Measurements from ENCODE around the gene SUN5.

The SUN5 gene

GRCh38 chr20:33024609-33025317 is 20.5 kb upstream of the SUN5 start:
- no peak for TF ChIP-seq RAD21 (IDR thresholded peaks at IDR 0.05; ENCODE audit: low read depth)
- no peak for TF ChIP-seq REST (IDR thresholded peaks at IDR 0.05; ENCODE audit: low read depth)
- TF ChIP-seq ZBTB7A (IDR thresholded peaks at IDR 0.05; ENCODE audit: low read depth): no peak
- TF ChIP-seq YY1 (IDR thresholded peaks at IDR 0.05; ENCODE audit: low read depth): no peak
- no peak for TF ChIP-seq USF1 (IDR thresholded peaks at IDR 0.05)
- no peak for TF ChIP-seq FOXM1 (IDR thresholded peaks at IDR 0.05; ENCODE audit: borderline replicate concordance, low read depth)
- TF ChIP-seq MAX (IDR thresholded peaks at IDR 0.05): no peak
- TF ChIP-seq NFIC (IDR thresholded peaks at IDR 0.05): no peak
- TF ChIP-seq CREB1 (IDR thresholded peaks at IDR 0.05; ENCODE audit: low read depth): no peak
- no peak for TF ChIP-seq TAF1 (IDR thresholded peaks at IDR 0.05; ENCODE audit: low read depth)
- TF ChIP-seq CEBPB (IDR thresholded peaks at IDR 0.05): no peak

GRCh38 chr20:33024243-33024560 is 20.0 kb upstream of the SUN5 start:
- TF ChIP-seq RAD21 (IDR thresholded peaks at IDR 0.05; ENCODE audit: low read depth): no peak
- TF ChIP-seq FOXM1 (IDR thresholded peaks at IDR 0.05; ENCODE audit: borderline replicate concordance, low read depth): no peak
- no peak for TF ChIP-seq USF1 (IDR thresholded peaks at IDR 0.05)
- no peak for TF ChIP-seq NFIC (IDR thresholded peaks at IDR 0.05)
- no peak for TF ChIP-seq YY1 (IDR thresholded peaks at IDR 0.05; ENCODE audit: low read depth)
- no peak for TF ChIP-seq EP300 (IDR thresholded peaks at IDR 0.05; ENCODE audit: borderline replicate concordance)
- TF ChIP-seq REST (IDR thresholded peaks at IDR 0.05; ENCODE audit: low read depth): no peak
- TF ChIP-seq CREB1 (IDR thresholded peaks at IDR 0.05; ENCODE audit: low read depth): no peak
- TF ChIP-seq ZBTB7A (IDR thresholded peaks at IDR 0.05; ENCODE audit: low read depth): no peak
- TF ChIP-seq TAF1 (IDR thresholded peaks at IDR 0.05; ENCODE audit: low read depth): no peak
- no peak for TF ChIP-seq TCF12 (IDR thresholded peaks at IDR 0.05; ENCODE audit: low read depth)
- no peak for TF ChIP-seq MAX (IDR thresholded peaks at IDR 0.05)
- no peak for TF ChIP-seq EGR1 (IDR thresholded peaks at IDR 0.05)
- no peak for TF ChIP-seq TEAD4 (IDR thresholded peaks at IDR 0.05)
- no peak for TF ChIP-seq CEBPB (IDR thresholded peaks at IDR 0.05)

- TF ChIP-seq ZBTB7A (IDR thresholded peaks at IDR 0.05; ENCODE audit: low read depth) (no peak), REST (IDR thresholded peaks at IDR 0.05; ENCODE audit: low read depth) (no peak), CREB1 (IDR thresholded peaks at IDR 0.05; ENCODE audit: low read depth) (no peak), CEBPB (IDR thresholded peaks at IDR 0.05) (no peak), MAX (IDR thresholded peaks at IDR 0.05) (no peak), RAD21 (IDR thresholded peaks at IDR 0.05; ENCODE audit: low read depth) (no peak), NFIC (IDR thresholded peaks at IDR 0.05) (no peak), TCF12 (IDR thresholded peaks at IDR 0.05; ENCODE audit: low read depth) (no peak), TEAD4 (IDR thresholded peaks at IDR 0.05) (no peak), YY1 (IDR thresholded peaks at IDR 0.05; ENCODE audit: low read depth) (no peak), EP300 (IDR thresholded peaks at IDR 0.05; ENCODE audit: borderline replicate concordance) (no peak)
Observed at GRCh38 chr20:33023439-33024242, 19.4 kb upstream of the SUN5 start.

Data from Ishikawa (cell line).